ENCODE results near the gene SLC6A9.
A peak's percentile ranks its signal among the peaks of the same experiment; 100 is the strongest.

The SLC6A9 gene

GRCh38 chr1:43996733-43997115, 34.5 kb downstream of the SLC6A9 start:
- no peak overlapping the region for H3K4me3 ChIP-seq (ENCODE audit: low read length)
- no peaks in the 10 kb centered on the region for H3K36me3 ChIP-seq (ENCODE audit: control insufficient read depth, low read depth, low read length)
- H3K4me1 ChIP-seq (ENCODE audit: control insufficient read depth, low read depth, low read length) = peaks cover 4% of the 10 kb centered on the region
- no peak overlapping the region for H3K27ac ChIP-seq (ENCODE audit: low read length)
- no peaks in the 10 kb centered on the region for H3K9me3 ChIP-seq (ENCODE audit: control insufficient read depth, low read depth, low read length)
- no peak overlapping the region for H3K9ac ChIP-seq (ENCODE audit: low read length)
- no peaks in the 10 kb centered on the region for H3K27me3 ChIP-seq (ENCODE audit: control insufficient read depth, insufficient read depth, low read length)

GRCh38 chr1:43995984-43996732, 35.1 kb downstream of the SLC6A9 start:
- Histone ChIP-seq H3K4me3 (ENCODE audit: low read length) (no peak overlapping the region), H3K27ac (ENCODE audit: low read length) (no peak overlapping the region), H3K9me3 (ENCODE audit: control insufficient read depth, low read depth, low read length) (no peaks in the 10 kb centered on the region), H3K27me3 (ENCODE audit: control insufficient read depth, insufficient read depth, low read length) (no peaks in the 10 kb centered on the region), H3K9ac (ENCODE audit: low read length) (no peak overlapping the region), H3K36me3 (ENCODE audit: control insufficient read depth, low read depth, low read length) (no peaks in the 10 kb centered on the region), H3K4me1 (ENCODE audit: control insufficient read depth, low read depth, low read length) (peaks cover 4% of the 10 kb centered on the region)

DNA sequence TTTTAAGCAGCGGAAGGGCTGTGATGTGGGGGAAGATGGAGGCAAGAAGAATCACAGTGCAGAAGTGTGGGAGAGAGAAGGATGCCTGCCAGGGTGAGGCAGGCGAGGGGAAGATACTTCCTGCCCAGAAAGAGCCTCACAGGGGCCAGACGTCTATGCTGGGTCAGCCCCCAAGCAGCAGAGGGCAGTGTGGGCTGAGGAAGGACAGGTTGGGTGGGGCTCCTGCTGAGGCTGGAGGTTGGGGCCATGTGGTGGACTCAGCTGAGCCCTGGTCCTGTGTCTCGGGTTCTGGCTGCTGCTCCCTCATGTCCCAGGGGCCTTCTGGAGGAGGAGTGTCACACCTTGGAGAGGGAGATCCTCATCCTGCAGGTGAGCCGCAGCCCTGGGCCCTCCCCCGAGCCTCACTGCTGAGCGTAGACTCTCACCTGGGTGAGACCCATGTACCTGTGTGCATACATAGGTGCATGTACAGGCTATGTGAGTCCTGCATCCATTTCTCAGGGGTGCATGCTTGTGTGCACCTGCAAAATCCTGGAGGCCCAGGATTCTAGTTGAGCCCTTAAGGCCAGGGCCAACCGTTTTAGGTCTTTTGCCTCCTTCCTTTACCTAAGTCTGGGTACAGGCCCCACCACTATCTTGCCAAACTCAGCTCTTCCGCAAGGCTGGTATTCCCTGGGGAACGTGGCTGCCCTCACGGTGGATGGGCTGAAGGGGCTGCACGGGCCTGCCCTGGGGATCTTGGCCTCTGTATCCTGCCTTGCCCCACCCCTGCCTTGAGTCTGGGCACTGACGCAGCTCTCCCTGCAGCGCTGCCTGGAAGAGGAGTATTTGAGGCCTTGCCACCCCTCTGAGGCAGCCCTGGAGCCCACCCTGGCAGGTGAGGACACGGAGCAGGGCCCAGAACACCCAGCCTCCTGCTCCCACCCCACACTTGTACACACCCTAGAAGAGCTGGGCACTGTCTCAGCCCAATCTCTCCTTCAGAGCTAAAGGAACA, 36.2 kb downstream of the SLC6A9 start:
- Histone ChIP-seq H3K9me3 (ENCODE audit: control insufficient read depth, low read depth, low read length) (no peaks in the 10 kb centered on the region), H3K27ac (ENCODE audit: low read length) (no peak overlapping the region), H3K4me1 (ENCODE audit: control insufficient read depth, low read depth, low read length) (peaks cover 9% of the 10 kb centered on the region), H3K27me3 (ENCODE audit: control insufficient read depth, insufficient read depth, low read length) (no peaks in the 10 kb centered on the region), H3K9ac (ENCODE audit: low read length) (no peak overlapping the region), H3K36me3 (ENCODE audit: control insufficient read depth, low read depth, low read length) (no peaks in the 10 kb centered on the region), H3K4me3 (ENCODE audit: low read length) (no peak overlapping the region)

GRCh38 chr1:43994071-43994470, 37.2 kb downstream of the SLC6A9 start:
- no peak overlapping the region for H3K4me3 ChIP-seq (ENCODE audit: low read length)
- no peaks in the 10 kb centered on the region for H3K9me3 ChIP-seq (ENCODE audit: control insufficient read depth, low read depth, low read length)
- H3K36me3 ChIP-seq (ENCODE audit: control insufficient read depth, low read depth, low read length) = no peaks in the 10 kb centered on the region
- H3K27me3 ChIP-seq (ENCODE audit: control insufficient read depth, insufficient read depth, low read length) = no peaks in the 10 kb centered on the region
- no peak overlapping the region for H3K27ac ChIP-seq (ENCODE audit: low read length)
- no peak overlapping the region for H3K9ac ChIP-seq (ENCODE audit: low read length)
- H3K4me1 ChIP-seq (ENCODE audit: control insufficient read depth, low read depth, low read length) = peaks cover 9% of the 10 kb centered on the region

DNA sequence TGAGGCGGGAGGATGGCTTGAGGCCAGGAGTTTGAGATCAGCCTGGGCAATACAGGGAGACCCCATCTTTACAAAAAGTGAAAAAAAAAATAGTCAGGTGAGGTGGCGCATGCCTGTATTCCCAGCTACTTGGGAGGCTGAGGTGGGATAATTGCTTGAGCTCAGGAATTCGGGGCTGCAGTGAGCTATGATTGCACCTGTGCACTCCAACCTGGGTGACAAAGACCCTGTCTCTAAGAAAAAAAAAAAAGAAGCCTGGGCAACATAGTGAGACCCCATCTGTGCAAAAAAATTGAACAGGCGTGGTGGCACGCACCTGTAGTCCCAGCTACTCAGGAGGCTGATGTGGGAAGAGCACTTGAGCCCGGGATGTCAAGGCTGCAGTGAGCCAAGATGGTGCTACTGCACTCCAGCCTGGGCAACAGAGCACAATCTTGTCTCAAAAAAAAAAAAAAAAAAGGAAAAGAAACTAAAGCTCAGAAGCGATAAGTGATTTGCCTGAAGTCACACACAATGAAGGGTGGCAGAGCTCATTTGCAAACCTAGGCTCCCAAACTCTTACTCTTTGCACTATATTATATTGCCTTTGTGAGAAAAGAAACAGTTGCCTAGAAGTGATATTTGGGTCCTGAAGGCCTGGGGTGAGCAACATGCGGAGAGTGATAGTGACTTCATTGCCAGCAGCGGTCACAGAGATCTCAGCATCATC, 37.9 kb downstream of the SLC6A9 start:
- Histone ChIP-seq H3K27ac (ENCODE audit: low read length) (no peak overlapping the region), H3K4me3 (ENCODE audit: low read length) (no peak overlapping the region)

DNA sequence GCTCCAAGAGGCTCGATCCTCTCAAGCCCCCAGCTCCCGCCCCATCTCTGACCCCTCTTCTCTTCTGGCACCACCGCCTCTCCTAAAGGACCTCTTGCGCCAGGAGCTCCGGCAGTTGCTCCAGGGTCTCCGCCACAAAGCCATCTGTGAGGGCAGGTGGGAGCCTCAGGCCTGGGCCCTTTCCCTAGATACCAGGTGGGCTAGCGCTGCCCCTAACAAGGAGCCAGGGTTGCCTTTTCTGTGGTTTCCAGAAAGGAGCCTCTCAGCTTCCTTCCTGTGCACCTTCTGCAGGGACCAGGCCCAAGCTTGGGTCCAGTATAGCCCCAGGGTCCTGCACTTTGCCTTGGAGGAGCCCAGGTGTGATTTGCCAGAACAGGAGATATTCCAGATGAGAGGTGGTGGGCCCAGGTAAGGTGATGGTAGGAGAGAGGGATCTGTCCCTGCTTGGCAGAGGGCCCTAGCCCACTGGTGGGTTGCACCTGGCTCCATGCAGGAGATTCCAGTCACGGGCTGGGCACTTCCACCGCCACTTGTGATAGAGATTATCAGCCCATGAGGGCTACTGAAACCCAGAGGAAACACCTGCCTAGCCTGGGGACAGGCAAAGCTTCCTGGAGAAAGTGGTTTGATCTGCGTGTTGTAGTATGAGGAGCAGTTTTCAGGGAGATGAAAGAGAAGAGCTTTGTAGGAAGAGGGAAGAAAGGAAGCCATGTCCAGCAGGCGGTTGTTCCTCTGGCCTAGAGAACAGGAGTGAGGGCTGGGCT, 38.8 kb downstream of the SLC6A9 start:
- Histone ChIP-seq H3K4me1 (ENCODE audit: control insufficient read depth, low read depth, low read length) (peaks cover 9% of the 10 kb centered on the region), H3K9me3 (ENCODE audit: control insufficient read depth, low read depth, low read length) (no peaks in the 10 kb centered on the region), H3K27me3 (ENCODE audit: control insufficient read depth, insufficient read depth, low read length) (no peaks in the 10 kb centered on the region), H3K36me3 (ENCODE audit: control insufficient read depth, low read depth, low read length) (no peaks in the 10 kb centered on the region), H3K27ac (ENCODE audit: low read length) (no peak overlapping the region), H3K4me3 (ENCODE audit: low read length) (peak overlapping the region; percentile 74), H3K9ac (ENCODE audit: low read length) (peak overlapping the region; percentile 5)

More for the DNA sequence above, 37.9 kb downstream of the SLC6A9 start:
- H3K27me3 ChIP-seq (ENCODE audit: control insufficient read depth, insufficient read depth, low read length) = no peaks in the 10 kb centered on the region
- H3K9ac ChIP-seq (ENCODE audit: low read length) = no peak overlapping the region
- no peaks in the 10 kb centered on the region for H3K36me3 ChIP-seq (ENCODE audit: control insufficient read depth, low read depth, low read length)
- H3K4me1 ChIP-seq (ENCODE audit: control insufficient read depth, low read depth, low read length) = peaks cover 9% of the 10 kb centered on the region
- no peaks in the 10 kb centered on the region for H3K9me3 ChIP-seq (ENCODE audit: control insufficient read depth, low read depth, low read length)

- no peaks in the 10 kb centered on the region for H3K36me3 ChIP-seq (ENCODE audit: control insufficient read depth, low read depth, low read length)
- no peaks in the 10 kb centered on the region for H3K9me3 ChIP-seq (ENCODE audit: control insufficient read depth, low read depth, low read length)
- no peak within 1 kb of the TSS for H3K27ac ChIP-seq (ENCODE audit: low read length)
- peaks cover 9% of the 10 kb centered on the region for H3K4me1 ChIP-seq (ENCODE audit: control insufficient read depth, low read depth, low read length)
- peak within 1 kb of the TSS; percentile 5 for H3K9ac ChIP-seq (ENCODE audit: low read length)
- peak within 1 kb of the TSS; percentile 74 for H3K4me3 ChIP-seq (ENCODE audit: low read length)
- H3K27me3 ChIP-seq (ENCODE audit: control insufficient read depth, insufficient read depth, low read length) = no peaks in the 10 kb centered on the region
These were observed 39.6 kb downstream of the SLC6A9 start, which contains the start of gene CCDC24 for GRCh38 chr1:43991476-43992231. Gene CCDC24, plus strand, starts transcription at chr1:43991599. Its CDS starts 280 bp downstream, at chr1:43991879.

DNA sequence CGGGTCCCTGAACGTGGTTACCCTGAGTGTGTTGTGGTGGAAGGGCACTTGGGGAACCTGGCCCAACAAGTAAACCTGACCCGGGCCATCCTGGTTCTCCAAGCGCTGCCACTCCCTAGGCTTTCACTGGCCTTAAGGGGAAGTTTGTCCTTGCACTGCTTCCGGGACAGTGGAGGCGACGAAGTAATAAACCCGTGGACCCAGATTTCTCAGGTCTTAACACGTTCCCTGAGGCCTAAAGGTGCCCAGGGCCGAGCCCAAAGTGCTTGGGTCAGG, 40.1 kb downstream of the SLC6A9 start:
- Histone ChIP-seq H3K36me3 (ENCODE audit: control insufficient read depth, low read depth, low read length) (no peaks in the 10 kb centered on the region), H3K27ac (ENCODE audit: low read length) (no peak overlapping the region), H3K4me3 (ENCODE audit: low read length) (peak overlapping the region; percentile 74), H3K27me3 (ENCODE audit: control insufficient read depth, insufficient read depth, low read length) (no peaks in the 10 kb centered on the region), H3K4me1 (ENCODE audit: control insufficient read depth, low read depth, low read length) (peaks cover 9% of the 10 kb centered on the region), H3K9ac (ENCODE audit: low read length) (peak overlapping the region; percentile 5), H3K9me3 (ENCODE audit: control insufficient read depth, low read depth, low read length) (no peaks in the 10 kb centered on the region)

DNA sequence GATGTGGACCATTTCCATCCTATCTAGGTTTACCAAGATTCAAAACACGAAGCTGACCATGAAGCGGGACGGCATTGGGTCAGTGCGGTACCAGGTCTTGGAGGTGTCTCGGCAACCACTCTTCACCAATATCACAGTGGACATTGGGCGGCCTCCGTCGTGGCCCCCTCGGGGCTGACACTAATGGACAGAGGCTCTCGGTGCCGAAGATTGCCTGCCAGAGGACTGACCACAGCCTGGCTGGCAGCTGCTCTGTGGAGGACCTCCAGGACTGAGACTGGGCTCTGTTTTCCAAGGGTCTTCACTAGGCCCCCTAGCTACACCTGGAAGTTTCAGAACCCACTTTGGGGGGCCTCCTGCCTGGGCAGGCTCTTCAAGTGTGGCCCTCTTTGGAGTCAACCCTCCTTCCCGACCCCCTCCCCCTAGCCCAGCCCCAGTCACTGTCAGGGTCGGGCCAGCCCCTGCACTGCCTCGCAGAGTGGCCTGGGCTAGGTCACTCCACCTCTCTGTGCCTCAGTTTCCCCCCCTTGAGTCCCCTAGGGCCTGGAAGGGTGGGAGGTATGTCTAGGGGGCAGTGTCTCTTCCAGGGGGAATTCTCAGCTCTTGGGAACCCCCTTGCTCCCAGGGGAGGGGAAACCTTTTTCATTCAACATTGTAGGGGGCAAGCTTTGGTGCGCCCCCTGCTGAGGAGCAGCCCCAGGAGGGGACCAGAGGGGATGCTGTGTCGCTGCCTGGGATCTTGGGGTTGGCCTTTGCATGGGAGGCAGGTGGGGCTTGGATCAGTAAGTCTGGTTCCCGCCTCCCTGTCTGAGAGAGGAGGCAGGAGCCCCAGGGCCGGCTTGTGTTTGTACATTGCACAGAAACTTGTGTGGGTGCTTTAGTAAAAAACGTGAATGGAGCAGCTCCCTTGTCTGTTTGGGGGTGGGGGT, 40.7 kb downstream of the SLC6A9 start:
- no peak overlapping the region for H3K27ac ChIP-seq (ENCODE audit: low read length)
- peak overlapping the region; percentile 74 for H3K4me3 ChIP-seq (ENCODE audit: low read length)
- peaks cover 9% of the 10 kb centered on the region for H3K4me1 ChIP-seq (ENCODE audit: control insufficient read depth, low read depth, low read length)
- H3K9me3 ChIP-seq (ENCODE audit: control insufficient read depth, low read depth, low read length) = no peaks in the 10 kb centered on the region
- no peaks in the 10 kb centered on the region for H3K36me3 ChIP-seq (ENCODE audit: control insufficient read depth, low read depth, low read length)
- peak overlapping the region; percentile 5 for H3K9ac ChIP-seq (ENCODE audit: low read length)
- no peaks in the 10 kb centered on the region for H3K27me3 ChIP-seq (ENCODE audit: control insufficient read depth, insufficient read depth, low read length)

Data from iPS-18a (cell line).